ENCODE data around the gene NBPF9.
"Not testable (repeated sequence)": the region's sequence is repeated elsewhere in the genome, so short reads cannot be mapped to it uniquely, and the experiment has no call there.

Gene NBPF9

GRCh38 chr1:149013513-149013912 is 89.8 kb downstream of the NBPF9 start:
- FAIRE-seq, result not testable (repeated sequence)

GRCh38 chr1:149012599-149012998 is 90.8 kb downstream of the NBPF9 start:
- not testable (repeated sequence) for FAIRE-seq

- not testable (repeated sequence) for FAIRE-seq
Measured at GRCh38 chr1:149009761-149010160, 93.6 kb downstream of the NBPF9 start.

- not testable (repeated sequence) for FAIRE-seq
Measured at GRCh38 chr1:149008769-149009168, 94.6 kb downstream of the NBPF9 start.

GRCh38 chr1:149008326-149008725 is 95.0 kb downstream of the NBPF9 start:
- not testable (repeated sequence) for FAIRE-seq

Measured in colon (tissue), 2 donors.